Stomach (tissue), 4 donors: ENCODE results near the gene SMPD3.

ENCODE experiments used
- CTCF ChIP-seq, 7 experiments: fragments of 450-650 bp in 4 of 7; fragments of 200-600 bp in 3 of 7; sonication (generic) in 3 of 7; IDR thresholded peaks; one replicate each; pipeline ENCODE4 v1.5.1; 2016 to 2019; ENCODE audit warnings: antibody characterized with exemption in 7 of 7, control low read depth in 2 of 7, mild to moderate bottlenecking in 1 of 7
- POLR2A ChIP-seq, 4 donors: fragments of 450-650 bp; IDR thresholded peaks; one replicate each; pipeline ENCODE4 v1.6.1; 2016; ENCODE audit warnings: antibody characterized with exemption in 4 of 4, control low read depth in 2 of 4, mild to moderate bottlenecking in 1 of 4, moderate library complexity in 1 of 4
- POLR2AphosphoS5 ChIP-seq, 3 donors: sonication (generic); formaldehyde crosslinking; IDR thresholded peaks; one replicate each; pipeline ENCODE4 v1.6.1; 2016; ENCODE audit warnings: antibody characterized with exemption in 3 of 3

- TF ChIP-seq POLR2A (IDR thresholded peaks at IDR 0.05) (no peak), CTCF (IDR thresholded peaks at IDR 0.05) (no peak), POLR2AphosphoS5 (IDR thresholded peaks at IDR 0.05) (no peak)
Observed at GRCh38 chr16:68331879-68332410, 116.4 kb downstream of the SMPD3 start.
